ENCODE data around the gene GPR15. TPM values are rescaled to one million over a fixed set of nuclear protein-coding genes. Genes with fewer than 3 reads are reported as not detected.

Gene GPR15
- total RNA-seq (under 1 TPM in 2 of 6 donors, not detected in 4; 0.15 to 0.19 TPM), polyA plus RNA-seq (under 1 TPM in 1 of 2 donors, not detected in 1; 0.07 TPM)

GRCh38 chr3:98531622-98532274 is at the start of gene GPR15:
GPR15 (plus strand) TSS chr3:98531978; CDS start chr3:98532034, 56 bp downstream.
- H3K4me1 ChIP-seq: no peaks in the 10 kb centered on the region
- H3K36me3 ChIP-seq: no peaks in the 10 kb centered on the region
- no peak for DNase-seq
- no peak for FAIRE-seq
- intact Hi-C loops (cut with DNase I): no loop called here
- 72 to 77% methylated on average over 7 of the region's 7 CpGs for WGBS, 2 donors
- no peak for ATAC-seq
- H3K27ac ChIP-seq: no peak within 1 kb of the TSS
- H3K4me3 ChIP-seq: no peak within 1 kb of the TSS
- H3K27me3 ChIP-seq: no peaks in the 10 kb centered on the region
- H3K9me3 ChIP-seq: no peaks in the 10 kb centered on the region
- no peak for TF ChIP-seq CTCF (IDR thresholded peaks at IDR 0.05)

- H3K9me3 ChIP-seq: no peaks in the 10 kb centered on the region
- TF ChIP-seq CTCF (IDR thresholded peaks at IDR 0.05): no peak
- DNase-seq: no peak
- no peaks in the 10 kb centered on the region for H3K27me3 ChIP-seq
- no peak overlapping the region for H3K27ac ChIP-seq
- ATAC-seq: no peak
- no peak overlapping the region for H3K4me3 ChIP-seq
- intact Hi-C loops (cut with DNase I): no loop called here
- H3K36me3 ChIP-seq: no peaks in the 10 kb centered on the region
- 44 to 55% methylated on average over 3 of the region's 3 CpGs for WGBS, 2 donors
- FAIRE-seq: no peak
- no peaks in the 10 kb centered on the region for H3K4me1 ChIP-seq
Measured at GRCh38 chr3:98482717-98483482, 48.9 kb upstream of the GPR15 start.

GRCh38 chr3:98483626-98484025 is 48.2 kb upstream of the GPR15 start:
- Histone ChIP-seq H3K36me3 (no peaks in the 10 kb centered on the region), H3K27me3 (no peaks in the 10 kb centered on the region), H3K4me1 (no peaks in the 10 kb centered on the region), H3K9me3 (no peaks in the 10 kb centered on the region), H3K27ac (no peak overlapping the region), H3K4me3 (no peak overlapping the region)
- DNase-seq (no peak), FAIRE-seq (no peak), ATAC-seq (no peak)
- 59 to 66% methylated on average over 3 of the region's 3 CpGs for WGBS, 2 donors
- no peak for TF ChIP-seq CTCF (IDR thresholded peaks at IDR 0.05)
- intact Hi-C loops (cut with DNase I): no loop called here

- Histone ChIP-seq H3K27me3 (no peaks in the 10 kb centered on the region), H3K27ac (no peak within 1 kb of the TSS), H3K36me3 (no peaks in the 10 kb centered on the region), H3K4me1 (no peaks in the 10 kb centered on the region), H3K9me3 (no peaks in the 10 kb centered on the region), H3K4me3 (no peak within 1 kb of the TSS)
- intact Hi-C loops (cut with DNase I): no loop called here
- 46 to 58% methylated on average over 2 of the region's 2 CpGs for WGBS, 2 donors
- no peak for ATAC-seq
- TF ChIP-seq CTCF (IDR thresholded peaks at IDR 0.05): no peak
- no peak for DNase-seq
- FAIRE-seq: no peak
Measured at GRCh38 chr3:98497381-98497780, 34.4 kb upstream of the GPR15 start, which contains the start of gene OR5K2. OR5K2 (plus strand) TSS chr3:98497681; CDS start chr3:98497681, 0 bp downstream.

GRCh38 chr3:98500019-98500418 is 31.8 kb upstream of the GPR15 start:
- no peak for DNase-seq
- Histone ChIP-seq H3K36me3 (no peaks in the 10 kb centered on the region), H3K9me3 (no peaks in the 10 kb centered on the region), H3K27me3 (no peaks in the 10 kb centered on the region), H3K27ac (no peak overlapping the region), H3K4me1 (no peaks in the 10 kb centered on the region), H3K4me3 (no peak overlapping the region)
- FAIRE-seq: no peak
- ATAC-seq: no peak
- no peak for TF ChIP-seq CTCF (IDR thresholded peaks at IDR 0.05)
- intact Hi-C loops (cut with DNase I): no loop called here
- 57 to 72% methylated on average over 4 of the region's 4 CpGs for WGBS, 2 donors
